Measurements from ENCODE around the gene THADA. TPM values are rescaled to one million over a fixed set of nuclear protein-coding genes. Genes with fewer than 3 reads are reported as not detected.

THADA gene
- total RNA-seq, 1 donor from 2014 or later, result 29.3 TPM

- Histone ChIP-seq H3K27me3 (no peaks in the 10 kb centered on the region), H3K4me1 (peaks cover 18% of the 10 kb centered on the region), H2AFZ (replicated peaks) (no peak overlapping the region), H3K27ac (no peak overlapping the region), H3K9ac (no peak overlapping the region), H3K4me3 (no peak overlapping the region), H3K79me2 (ENCODE audit: low read depth) (no peaks in the 10 kb centered on the region), H3F3A (ENCODE audit: low read depth) (no peaks in the 10 kb centered on the region), H3K36me3 (no peaks in the 10 kb centered on the region), H3K9me3 (ENCODE audit: low read depth) (no peaks in the 10 kb centered on the region), H3K4me2 (no peak overlapping the region), H4K20me1 (ENCODE audit: low read depth) (no peaks in the 10 kb centered on the region)
- no peaks in the 10 kb centered on the region for H3K27me3 Mint-ChIP-seq (ENCODE audit: insufficient read depth, low read depth)
- H3K27ac Mint-ChIP-seq, result peak overlapping the region; percentile 27
- TF ChIP-seq EZH2 (IDR thresholded peaks at IDR 0.05), result no peak
- no peak for TF ChIP-seq EZH2phosphoT487 (IDR thresholded peaks at IDR 0.05)
- TF ChIP-seq, protein P1, sequence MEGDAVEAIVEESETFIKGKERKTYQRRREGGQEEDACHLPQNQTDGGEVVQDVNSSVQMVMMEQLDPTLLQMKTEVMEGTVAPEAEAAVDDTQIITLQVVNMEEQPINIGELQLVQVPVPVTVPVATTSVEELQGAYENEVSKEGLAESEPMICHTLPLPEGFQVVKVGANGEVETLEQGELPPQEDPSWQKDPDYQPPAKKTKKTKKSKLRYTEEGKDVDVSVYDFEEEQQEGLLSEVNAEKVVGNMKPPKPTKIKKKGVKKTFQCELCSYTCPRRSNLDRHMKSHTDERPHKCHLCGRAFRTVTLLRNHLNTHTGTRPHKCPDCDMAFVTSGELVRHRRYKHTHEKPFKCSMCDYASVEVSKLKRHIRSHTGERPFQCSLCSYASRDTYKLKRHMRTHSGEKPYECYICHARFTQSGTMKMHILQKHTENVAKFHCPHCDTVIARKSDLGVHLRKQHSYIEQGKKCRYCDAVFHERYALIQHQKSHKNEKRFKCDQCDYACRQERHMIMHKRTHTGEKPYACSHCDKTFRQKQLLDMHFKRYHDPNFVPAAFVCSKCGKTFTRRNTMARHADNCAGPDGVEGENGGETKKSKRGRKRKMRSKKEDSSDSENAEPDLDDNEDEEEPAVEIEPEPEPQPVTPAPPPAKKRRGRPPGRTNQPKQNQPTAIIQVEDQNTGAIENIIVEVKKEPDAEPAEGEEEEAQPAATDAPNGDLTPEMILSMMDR (IDR thresholded peaks at IDR 0.05), result no peak
- no peaks in the 10 kb centered on the region for H3K9me3 Mint-ChIP-seq
- no peak for DNase-seq (ENCODE audit: low spot score)
- H3K4me1 Mint-ChIP-seq, result peaks cover 40% of the 10 kb centered on the region
- H3K36me3 Mint-ChIP-seq, result peaks cover 9% of the 10 kb centered on the region
- H3K4me3 Mint-ChIP-seq, result no peak overlapping the region
These were observed 319.4 kb downstream of the THADA start for GRCh38 chr2:43276266-43276941.

DNA sequence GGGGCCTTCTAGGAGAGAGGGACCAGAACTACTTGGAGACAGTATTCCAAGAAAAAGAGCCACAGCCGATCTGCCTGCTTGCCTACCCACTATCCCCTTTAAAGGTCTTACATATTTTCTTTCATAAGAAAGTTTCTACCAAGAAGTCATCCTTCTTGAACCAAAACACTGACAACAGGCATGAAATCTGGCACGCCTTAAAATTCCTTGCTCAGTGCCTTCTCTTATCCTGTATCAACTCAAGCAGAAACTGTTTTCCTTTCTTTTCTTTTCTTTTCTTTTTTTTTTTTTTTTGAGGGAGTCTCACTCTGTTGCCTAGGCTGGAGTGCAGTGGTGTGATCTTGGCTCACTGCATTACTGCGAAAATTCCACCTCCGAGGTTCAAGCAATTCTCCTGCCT is 321.1 kb downstream of the THADA start:
- no peak for DNase-seq (ENCODE audit: low spot score)
- Mint-ChIP-seq H3K4me3 (no peak overlapping the region), H3K27ac (no peak overlapping the region), H3K27me3 (ENCODE audit: insufficient read depth, low read depth) (no peaks in the 10 kb centered on the region), H3K4me1 (peaks cover 47% of the 10 kb centered on the region), H3K9me3 (no peaks in the 10 kb centered on the region), H3K36me3 (peaks cover 2% of the 10 kb centered on the region)
- Histone ChIP-seq H2AFZ (replicated peaks) (no peak overlapping the region), H3F3A (ENCODE audit: low read depth) (peaks cover 5% of the 10 kb centered on the region), H3K9me3 (ENCODE audit: low read depth) (no peaks in the 10 kb centered on the region), H3K4me1 (peaks cover 20% of the 10 kb centered on the region), H3K79me2 (ENCODE audit: low read depth) (no peaks in the 10 kb centered on the region), H3K9ac (no peak overlapping the region), H3K36me3 (no peaks in the 10 kb centered on the region), H3K27me3 (no peaks in the 10 kb centered on the region), H3K4me2 (no peak overlapping the region), H3K27ac (no peak overlapping the region), H4K20me1 (ENCODE audit: low read depth) (no peaks in the 10 kb centered on the region), H3K4me3 (no peak overlapping the region)
- TF ChIP-seq EZH2phosphoT487 (IDR thresholded peaks at IDR 0.05) (no peak), EZH2 (IDR thresholded peaks at IDR 0.05) (no peak)
- TF ChIP-seq, protein P1 (IDR thresholded peaks at IDR 0.05), result no peak

- Histone ChIP-seq H3K4me2 (no peak overlapping the region), H3K9me3 (ENCODE audit: low read depth) (no peaks in the 10 kb centered on the region), H2AFZ (replicated peaks) (no peak overlapping the region), H3F3A (ENCODE audit: low read depth) (peaks cover 11% of the 10 kb centered on the region), H3K4me1 (peaks cover 26% of the 10 kb centered on the region), H3K9ac (no peak overlapping the region), H3K27ac (no peak overlapping the region), H3K36me3 (no peaks in the 10 kb centered on the region), H3K4me3 (no peak overlapping the region), H4K20me1 (ENCODE audit: low read depth) (no peaks in the 10 kb centered on the region), H3K27me3 (no peaks in the 10 kb centered on the region), H3K79me2 (ENCODE audit: low read depth) (no peaks in the 10 kb centered on the region)
- Mint-ChIP-seq H3K9me3 (no peaks in the 10 kb centered on the region), H3K4me3 (no peak overlapping the region), H3K36me3 (peaks cover 2% of the 10 kb centered on the region), H3K27me3 (ENCODE audit: insufficient read depth, low read depth) (no peaks in the 10 kb centered on the region), H3K4me1 (peaks cover 52% of the 10 kb centered on the region), H3K27ac (no peak overlapping the region)
- TF ChIP-seq EZH2 (IDR thresholded peaks at IDR 0.05), result no peak
- TF ChIP-seq EZH2phosphoT487 (IDR thresholded peaks at IDR 0.05), result no peak
- TF ChIP-seq, protein P1 (IDR thresholded peaks at IDR 0.05), result no peak
- DNase-seq (ENCODE audit: low spot score), result no peak
These were observed 321.8 kb downstream of the THADA start for GRCh38 chr2:43274055-43274454.

Measured in neural progenitor cell (in vitro differentiated cells).